HK-2 (cell line): ENCODE measurements around the gene HSD11B1.

Source experiments
- DNase-seq: peaks from one replicate; pipeline ENCODE4 v3.0.0-alpha.2; 2018; ENCODE audit not compliant: unreplicated experiment

The HSD11B1 gene

GRCh38 chr1:209704584-209704983 is at the start of gene HSD11B1:
Gene HSD11B1 (plus strand): TSS chr1:209704846. CDS start chr1:209704943, 97 bp downstream.
- DNase-seq, result no peak

DNA sequence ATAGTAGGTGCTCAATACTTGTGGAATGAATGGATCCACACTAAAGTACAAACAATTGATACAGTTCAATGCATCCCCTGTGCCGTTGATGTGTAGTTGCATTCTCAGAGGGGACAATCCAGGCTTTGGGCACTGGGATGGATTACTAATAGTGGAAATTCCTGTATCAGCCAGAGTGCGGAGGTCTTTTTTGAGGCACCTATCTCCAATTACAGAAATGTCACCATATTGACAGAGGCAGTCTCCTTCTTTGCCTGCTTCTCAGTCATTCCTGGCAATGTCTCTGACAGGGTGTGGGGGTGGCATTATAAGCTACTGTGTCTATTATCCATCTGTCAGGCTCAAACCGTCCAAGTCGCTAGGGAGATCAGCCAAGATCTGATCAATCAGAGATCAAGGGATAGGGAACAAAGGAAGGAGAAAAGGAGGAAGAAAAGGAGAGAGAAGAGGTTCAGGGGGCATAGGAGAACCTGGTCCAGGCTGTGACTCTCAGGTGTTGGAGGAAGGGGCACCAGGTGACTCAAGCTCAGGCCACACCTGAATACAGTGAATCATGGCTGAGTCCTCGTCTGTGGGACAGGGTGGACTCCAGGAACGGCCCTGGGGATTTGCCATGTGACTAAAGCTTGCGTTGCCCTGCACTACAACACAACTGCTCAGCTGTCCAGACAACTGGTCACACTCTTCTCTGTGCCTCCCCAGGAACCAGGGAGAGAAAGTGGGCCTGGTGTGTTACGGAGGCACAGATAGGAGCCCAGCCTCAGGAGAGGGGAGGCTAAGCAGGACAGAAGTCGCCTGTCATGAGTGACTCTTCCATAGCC is 49.0 kb upstream of the HSD11B1 start:
- no peak for DNase-seq

GRCh38 chr1:209657140-209657879 is 47.3 kb upstream of the HSD11B1 start:
- peak; percentile 73 for DNase-seq

DNA sequence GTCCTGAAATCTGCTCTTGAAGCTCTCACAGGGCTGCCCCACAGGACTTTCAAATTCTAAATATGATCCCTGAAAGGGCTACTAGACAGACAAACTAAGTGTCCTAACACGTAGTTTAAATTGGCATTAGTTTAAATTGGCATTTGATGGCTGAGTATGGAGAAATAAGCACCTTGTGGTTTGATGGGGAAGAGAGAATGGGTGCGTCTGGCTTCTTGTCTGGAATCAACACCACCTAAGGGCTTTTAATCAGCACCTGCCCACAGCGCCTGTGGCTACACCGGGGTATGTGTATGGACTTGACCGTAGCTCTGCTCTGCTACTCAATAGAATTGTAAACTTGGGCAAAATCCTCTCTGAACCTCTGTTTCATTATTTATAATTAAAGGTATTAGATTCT is 46.7 kb upstream of the HSD11B1 start:
- DNase-seq, result no peak

GRCh38 chr1:209659909-209660308 is 44.7 kb upstream of the HSD11B1 start:
- no peak for DNase-seq

DNA sequence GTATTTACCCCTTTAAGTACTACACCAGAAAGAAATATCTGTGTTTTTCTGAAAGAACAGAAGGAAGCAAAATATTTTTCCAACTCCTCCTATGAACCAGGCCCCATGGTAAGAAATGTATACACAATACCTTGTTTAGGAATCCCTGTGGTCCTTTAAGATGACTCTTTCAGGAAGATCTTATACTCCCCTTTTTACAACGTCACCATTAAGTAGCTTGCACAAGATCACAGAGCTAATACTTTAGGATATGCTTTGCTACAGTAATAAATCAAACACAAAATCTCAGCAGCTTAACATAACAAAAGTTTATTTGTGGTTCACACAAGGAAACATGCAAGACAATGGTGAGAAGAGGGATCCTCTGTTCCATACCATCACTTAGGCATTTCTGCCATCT is 43.6 kb upstream of the HSD11B1 start:
- DNase-seq, result no peak

- DNase-seq, result no peak
These were observed 41.7 kb upstream of the HSD11B1 start for GRCh38 chr1:209662879-209663327.

DNA sequence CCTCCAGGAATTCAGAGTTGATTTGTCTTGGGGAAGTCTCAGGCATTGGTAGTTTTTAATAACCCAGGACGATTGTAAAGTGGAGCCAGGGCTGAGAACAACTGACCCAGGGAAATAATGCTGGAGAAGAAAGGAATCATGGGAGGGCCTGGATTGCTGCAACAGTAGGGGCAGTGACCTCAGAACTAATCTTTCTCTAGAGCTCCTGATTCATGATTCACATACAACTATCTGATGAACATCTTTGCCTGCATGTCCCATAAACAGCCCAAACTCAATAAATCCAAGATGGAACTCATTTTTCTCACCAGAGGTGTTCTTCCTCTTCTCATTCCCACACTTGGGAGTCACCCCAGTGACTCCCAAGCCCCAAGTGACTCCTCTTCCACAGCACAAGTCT is 37.5 kb upstream of the HSD11B1 start:
- DNase-seq, result no peak

GRCh38 chr1:209667708-209668107 is 36.9 kb upstream of the HSD11B1 start:
- DNase-seq, result no peak

GRCh38 chr1:209670441-209671082 is 34.1 kb upstream of the HSD11B1 start:
- DNase-seq, result no peak

DNA sequence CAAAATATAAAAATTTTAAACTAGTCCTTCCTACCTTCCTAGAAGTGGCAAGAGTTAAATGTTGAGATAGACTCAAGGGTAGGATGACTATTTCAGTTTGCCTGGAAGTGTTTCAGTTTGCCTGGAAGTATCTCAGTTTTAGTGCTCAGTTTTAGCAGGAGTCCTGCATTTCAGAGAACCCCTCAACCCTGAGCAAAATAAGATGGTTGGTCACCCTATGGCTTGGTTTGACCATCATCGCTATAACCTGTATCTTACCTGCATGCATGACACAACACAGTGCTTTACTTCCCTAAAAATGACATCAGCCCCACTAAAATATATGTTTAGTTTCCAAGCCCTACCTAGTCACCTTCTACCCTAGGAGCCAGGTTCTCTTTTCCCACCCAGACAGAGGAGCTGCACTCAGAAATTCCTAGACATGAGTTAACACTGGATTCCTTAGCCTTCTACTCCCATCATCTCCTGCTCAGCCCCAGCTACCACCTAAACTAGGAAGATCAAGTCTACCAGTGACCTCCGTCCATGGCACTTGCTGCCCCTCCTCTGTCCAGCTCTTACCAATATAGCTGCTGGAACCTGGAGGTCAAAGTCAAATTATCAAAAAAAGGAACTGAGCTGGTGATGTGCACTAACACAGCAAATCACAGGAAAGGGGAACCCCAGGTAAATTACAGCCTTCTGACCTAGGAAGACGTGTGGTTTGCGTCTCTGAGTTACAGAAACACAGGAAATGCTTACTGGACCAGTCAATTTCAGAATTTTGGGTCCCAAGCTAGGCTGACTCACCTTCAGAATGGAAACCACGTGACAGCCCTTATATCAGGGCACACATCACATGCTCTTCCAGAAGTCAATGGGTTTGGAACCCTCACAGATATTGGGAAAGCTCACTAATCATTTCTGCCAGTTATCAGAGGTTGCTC is 31.7 kb upstream of the HSD11B1 start:
- no peak for DNase-seq

- DNase-seq, result no peak
These were observed 30.8 kb upstream of the HSD11B1 start for GRCh38 chr1:209673631-209674417.

DNA sequence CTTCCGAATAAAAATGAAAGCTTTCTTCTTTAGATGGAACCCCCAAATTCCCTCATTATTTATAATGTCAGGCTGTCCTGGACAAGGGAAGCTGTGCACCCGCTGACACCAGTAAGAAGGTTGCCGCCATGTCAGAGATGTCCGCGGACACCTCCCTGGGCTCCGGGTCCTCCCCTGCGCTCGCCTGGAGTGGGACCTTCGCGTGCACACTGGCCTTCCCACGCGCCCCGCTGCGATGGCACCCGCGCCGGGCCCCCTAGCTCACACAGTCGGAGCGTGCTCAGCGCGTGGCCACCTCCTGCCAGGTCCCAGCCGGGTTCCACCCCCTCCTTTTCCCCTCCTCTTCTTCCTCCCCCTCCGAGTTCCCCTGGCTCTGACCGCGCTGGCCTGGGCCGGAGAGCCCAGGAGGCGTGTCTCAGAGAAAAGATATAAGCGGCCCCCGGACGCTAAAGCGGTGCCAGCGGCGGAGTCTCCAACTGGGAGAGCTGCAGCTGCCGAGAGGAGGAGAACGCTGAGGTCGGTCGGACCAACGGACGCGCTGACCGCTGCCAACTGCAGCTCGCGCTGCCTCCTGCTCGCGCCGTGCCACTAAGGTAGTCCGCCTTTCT is 29.6 kb upstream of the HSD11B1 start, which contains the start of gene G0S2:
TSS of gene G0S2 (plus strand) at position 456 of the 608 bp plus-strand sequence. CDS start 273 bp downstream, outside the sequence.
- DNase-seq, result peak; percentile 84

DNA sequence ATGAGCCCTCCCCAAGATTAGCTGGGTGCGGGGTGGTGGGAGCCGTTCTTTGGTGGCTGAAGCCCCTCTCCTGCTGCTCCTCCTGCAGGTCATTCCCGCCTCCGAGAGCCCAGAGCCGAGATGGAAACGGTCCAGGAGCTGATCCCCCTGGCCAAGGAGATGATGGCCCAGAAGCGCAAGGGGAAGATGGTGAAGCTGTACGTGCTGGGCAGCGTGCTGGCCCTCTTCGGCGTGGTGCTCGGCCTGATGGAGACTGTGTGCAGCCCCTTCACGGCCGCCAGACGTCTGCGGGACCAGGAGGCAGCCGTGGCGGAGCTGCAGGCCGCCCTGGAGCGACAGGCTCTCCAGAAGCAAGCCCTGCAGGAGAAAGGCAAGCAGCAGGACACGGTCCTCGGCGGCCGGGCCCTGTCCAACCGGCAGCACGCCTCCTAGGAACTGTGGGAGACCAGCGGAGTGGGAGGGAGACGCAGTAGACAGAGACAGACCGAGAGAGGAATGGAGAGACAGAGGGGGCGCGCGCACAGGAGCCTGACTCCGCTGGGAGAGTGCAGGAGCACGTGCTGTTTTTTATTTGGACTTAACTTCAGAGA is 29.0 kb upstream of the HSD11B1 start:
- peak; percentile 58 for DNase-seq

DNA sequence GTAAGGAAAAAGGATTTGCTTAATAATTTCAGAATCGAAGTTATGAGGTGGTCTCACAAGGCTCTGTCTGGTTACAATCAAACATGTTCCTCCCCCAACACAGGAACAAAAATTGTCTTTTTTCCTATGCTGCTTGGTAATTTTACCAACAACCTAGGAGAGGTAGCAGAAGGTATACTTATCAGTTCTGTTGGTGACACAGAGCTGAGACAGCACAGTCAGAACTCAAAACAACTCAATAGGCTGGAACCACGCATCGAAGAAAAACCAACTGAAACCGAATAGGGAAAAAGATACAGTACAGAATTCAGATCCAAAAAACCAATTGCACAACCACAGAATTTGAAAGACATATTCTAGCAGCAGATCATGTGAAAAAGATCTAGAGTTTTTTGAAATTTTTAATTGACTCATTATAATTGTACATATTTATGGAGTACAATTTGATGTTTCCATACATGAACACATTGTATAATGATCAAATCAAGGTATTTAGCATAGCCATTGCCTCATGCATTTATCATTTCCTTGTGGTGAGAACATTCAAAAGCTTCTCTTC is 25.6 kb upstream of the HSD11B1 start:
- DNase-seq, result no peak

- DNase-seq, result no peak
These were observed 18.8 kb upstream of the HSD11B1 start for GRCh38 chr1:209685821-209686220.

- DNase-seq, result no peak
These were observed 18.3 kb upstream of the HSD11B1 start for GRCh38 chr1:209686322-209686721.

DNA sequence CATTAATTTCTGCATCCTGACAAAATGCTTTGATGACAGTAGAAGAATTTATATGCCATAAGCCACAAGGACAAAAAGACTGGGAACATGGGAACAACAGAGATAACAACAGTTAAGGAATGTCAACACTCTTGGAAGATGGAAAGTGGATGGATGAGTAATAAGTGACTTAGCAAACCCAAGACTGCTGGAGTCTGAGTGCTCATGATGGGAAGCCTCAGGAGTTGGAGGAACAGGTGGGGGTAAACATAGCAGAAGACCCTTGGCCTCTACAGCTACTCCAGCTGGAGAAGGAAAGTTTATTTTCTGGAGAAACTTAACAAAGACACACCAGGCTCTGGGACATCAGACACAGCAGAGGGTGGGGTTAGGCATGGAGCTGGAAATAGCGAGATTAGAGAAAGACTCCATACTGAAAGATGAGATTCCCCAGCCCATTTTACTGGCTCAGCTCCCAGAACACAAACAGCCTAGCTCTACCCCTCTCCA is 15.9 kb upstream of the HSD11B1 start:
- DNase-seq, result no peak

DNA sequence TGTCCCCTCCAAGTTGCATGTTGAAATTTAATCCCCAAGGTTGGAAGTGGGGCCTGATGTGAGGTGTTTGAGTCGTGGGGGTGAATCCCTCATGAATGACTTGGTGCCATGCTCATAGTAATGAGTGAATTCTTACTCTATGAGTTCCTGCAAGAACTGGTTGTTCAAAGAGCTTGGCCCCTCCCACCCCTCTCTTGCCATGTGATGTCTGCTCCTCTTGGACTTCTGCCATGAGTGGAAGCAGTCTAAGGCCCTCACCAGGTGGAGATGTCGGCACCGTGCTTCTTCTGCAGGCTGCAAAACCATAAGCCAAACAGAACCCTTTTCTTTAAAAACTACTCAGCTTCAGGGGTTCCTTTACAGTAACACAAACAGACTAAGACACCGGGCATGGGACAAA is 15.2 kb upstream of the HSD11B1 start:
- no peak for DNase-seq
